Umbilical cord (tissue), 2 donors: ENCODE data around the gene MINDY2. TPM values are rescaled to one million over a fixed set of nuclear protein-coding genes. Genes with fewer than 3 reads are reported as not detected.
"Not testable (repeated sequence)": the region's sequence is repeated elsewhere in the genome, so short reads cannot be mapped to it uniquely, and the experiment has no call there.

Source experiments
- DNase-seq: peaks from one replicate; pipeline ENCODE4 v3.0.0-alpha.2; 2015; ENCODE audit warnings: low spot score
- total RNA-seq: library from RNA; depleted of rRNA; stranded (reverse); fragments of >200 nt; gene quantifications from one replicate; pipeline ENCODE4 v1.2.3, GENCODE V29; 2014; ENCODE audit warnings: low replicate concordance; ENCODE audit not compliant: insufficient read depth

Gene MINDY2
- total RNA-seq, 1 donor from 2014 or later = 48.9 TPM

- DNase-seq = no peak
These were observed 59.5 kb downstream of the MINDY2 start for GRCh38 chr15:58830556-58830955.

- peak; percentile 5 for DNase-seq
These were observed 62.8 kb downstream of the MINDY2 start for GRCh38 chr15:58833681-58834426.

DNA sequence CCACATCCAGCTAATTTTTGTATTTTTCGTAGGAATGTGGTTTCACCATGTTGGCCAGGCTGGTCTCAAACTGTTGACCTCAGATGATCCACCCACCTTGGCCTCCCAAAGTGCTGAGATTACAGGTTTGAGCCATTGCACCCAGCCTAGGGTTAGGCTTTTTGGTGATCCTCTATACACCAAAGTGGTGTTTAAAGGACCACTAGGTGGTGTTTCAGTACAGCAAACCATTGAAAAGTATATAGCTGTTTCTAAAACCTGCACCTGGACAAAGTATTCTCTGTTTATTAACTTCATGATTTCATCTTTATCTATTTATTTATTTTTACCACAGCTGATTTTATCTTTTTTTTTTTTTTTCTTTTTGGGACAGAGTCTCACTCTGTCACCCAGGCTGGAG is 68.4 kb downstream of the MINDY2 start:
- no peak for DNase-seq

DNA sequence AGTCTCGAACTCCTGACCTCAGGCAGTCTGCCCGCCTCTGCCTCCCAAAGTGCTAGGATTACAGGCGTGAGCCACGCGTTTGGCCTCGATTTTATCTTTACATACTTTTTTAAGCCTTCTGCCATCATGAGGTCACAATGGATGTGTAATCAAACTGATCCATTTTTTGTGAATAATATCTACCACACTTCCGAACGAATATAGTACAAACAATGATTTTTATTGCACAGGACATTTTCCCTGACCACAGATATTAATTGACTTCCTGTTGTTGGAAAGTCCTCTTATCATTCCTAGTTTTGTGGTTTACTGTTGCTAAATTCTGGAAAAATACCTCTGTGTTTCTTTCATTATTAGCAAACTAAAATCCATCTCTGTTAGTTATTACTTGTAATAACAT is 68.9 kb downstream of the MINDY2 start:
- no peak for DNase-seq

DNA sequence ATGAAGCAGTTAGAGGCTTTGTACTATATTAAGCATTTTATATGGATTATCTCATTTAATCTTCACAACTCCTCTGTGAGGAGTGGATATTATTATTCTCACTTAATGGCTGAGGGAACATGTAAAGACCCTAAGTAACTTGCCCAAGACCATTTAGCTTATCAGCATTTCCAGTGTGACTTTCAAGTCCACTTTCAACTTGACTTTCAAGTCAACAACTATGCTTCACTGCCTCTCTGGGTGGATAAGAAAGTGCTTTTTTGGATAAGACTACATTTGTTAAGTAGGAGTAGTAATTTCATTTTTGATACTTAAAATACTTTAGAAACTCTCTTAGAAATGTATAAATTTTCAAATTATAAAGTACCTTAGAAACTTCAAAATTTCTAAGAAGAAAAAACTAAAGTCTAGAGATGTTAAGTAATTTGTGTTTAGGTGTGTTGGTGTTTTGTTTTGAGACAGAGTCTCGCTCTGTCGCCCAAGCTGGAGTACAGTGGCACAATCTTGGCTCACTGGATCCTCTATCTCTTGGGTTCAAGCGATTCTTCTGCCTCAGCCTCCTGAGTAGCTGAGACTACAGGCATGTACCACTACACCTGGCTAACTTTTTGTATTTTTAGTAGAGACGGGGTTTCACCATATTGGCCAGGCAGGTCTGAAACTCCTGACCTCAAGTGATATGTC is 71.8 kb downstream of the MINDY2 start:
- DNase-seq = no peak

DNA sequence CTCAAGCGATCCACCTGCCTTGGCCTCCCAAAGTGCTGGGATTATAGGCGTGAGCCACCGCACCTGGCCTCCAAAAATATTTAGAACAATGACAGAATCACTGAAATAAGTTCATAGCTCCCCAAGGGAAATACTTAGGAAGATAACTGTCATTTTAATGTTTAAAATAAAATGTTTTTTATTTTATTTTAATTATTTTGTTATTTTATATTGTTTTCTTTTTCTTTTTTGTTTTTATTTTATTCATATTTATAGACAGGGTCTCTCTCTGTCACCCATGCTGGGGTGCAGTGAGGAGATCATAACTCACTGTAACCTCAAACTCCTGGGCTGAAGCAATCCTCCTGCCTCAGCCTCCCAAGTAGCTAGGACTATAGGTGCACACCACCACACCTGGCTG is 80.1 kb downstream of the MINDY2 start:
- DNase-seq = not testable (repeated sequence)

DNA sequence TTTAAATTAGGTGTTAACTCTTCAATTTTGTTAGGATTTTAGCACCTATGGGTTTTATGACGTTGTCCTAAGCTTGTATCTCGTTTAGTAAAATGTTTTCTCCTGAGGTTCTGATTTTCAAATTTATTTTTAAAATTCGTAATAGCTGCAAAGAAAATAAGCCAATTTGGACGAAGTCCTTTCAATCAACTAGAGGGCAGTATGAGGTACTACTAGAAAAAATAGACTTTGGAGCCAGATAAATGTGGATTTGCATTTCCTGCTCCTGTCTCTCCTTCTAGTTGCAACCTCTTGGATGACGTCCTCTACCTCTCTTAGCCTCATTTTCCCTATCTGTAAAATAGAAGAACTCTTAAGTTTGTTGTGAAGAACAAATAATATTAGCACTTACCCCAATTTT is 81.2 kb downstream of the MINDY2 start:
- DNase-seq = peak; percentile 5

- DNase-seq = no peak
These were observed 83.5 kb downstream of the MINDY2 start for GRCh38 chr15:58854593-58854992.

DNA sequence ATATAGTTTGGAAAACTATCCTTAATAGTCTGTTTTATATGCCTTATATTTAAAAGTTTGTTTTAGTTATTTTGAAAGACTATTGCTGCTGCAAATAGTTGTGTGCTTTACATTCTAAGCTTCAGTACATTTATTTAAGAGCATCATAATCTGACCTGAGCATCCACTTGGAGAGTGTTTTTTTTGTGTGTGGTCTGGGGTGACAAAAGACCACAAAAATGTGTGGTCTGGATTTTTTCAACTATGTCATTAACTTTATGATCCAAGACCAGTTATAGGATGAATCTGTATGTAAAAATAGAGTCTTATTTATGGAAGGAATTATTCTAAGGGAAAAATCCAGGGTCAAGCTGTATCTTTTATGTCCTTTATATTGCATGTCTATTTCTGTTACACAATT is 85.0 kb downstream of the MINDY2 start:
- DNase-seq = peak; percentile 48

GRCh38 chr15:58856621-58857020 is 85.5 kb downstream of the MINDY2 start:
- DNase-seq = not testable (repeated sequence)

DNA sequence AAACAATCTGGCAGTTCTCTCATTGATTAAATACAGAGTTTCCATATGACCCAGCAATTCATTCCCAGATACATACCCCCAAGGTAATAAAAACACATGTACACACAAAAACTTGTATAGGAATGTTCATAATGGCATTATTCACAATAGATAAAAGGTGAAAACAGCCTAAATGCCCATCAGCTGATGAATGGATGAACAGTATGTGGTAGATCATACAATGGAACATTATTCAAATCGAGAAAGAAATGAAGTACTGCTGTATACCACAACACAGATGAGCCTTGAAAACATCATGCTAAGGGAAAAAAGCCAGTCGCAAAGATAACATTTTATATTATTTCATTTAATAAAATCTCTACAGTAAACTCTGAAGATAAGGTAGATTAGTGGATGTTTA is 91.2 kb downstream of the MINDY2 start:
- DNase-seq = no peak

GRCh38 chr15:58864602-58865424 is 93.7 kb downstream of the MINDY2 start:
- DNase-seq = peak; percentile 74

GRCh38 chr15:58865425-58865880 is 94.4 kb downstream of the MINDY2 start:
- no peak for DNase-seq

DNA sequence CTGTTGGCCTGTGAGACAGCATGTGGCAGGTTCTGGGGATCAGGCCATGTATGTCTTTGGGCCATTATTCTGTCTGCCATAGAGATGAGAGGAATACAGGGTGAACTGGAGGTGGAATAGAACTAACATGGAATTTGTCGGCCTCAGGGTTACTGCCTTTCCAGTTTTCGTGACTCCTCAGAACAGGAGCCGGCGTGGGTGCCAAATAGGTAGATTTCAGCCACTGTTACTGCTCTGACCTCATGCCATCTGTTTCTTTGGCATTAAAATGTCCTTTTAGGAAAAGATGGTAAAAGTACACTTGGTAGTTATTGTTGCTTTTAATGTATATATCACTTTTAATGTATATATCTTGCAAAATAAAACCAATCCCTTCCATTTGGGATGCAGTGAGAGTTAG is 96.8 kb downstream of the MINDY2 start:
- no peak for DNase-seq

GRCh38 chr15:58870451-58870850 is 99.3 kb downstream of the MINDY2 start:
- DNase-seq = no peak

GRCh38 chr15:58873267-58873666 is 102.2 kb downstream of the MINDY2 start:
- DNase-seq = no peak

DNA sequence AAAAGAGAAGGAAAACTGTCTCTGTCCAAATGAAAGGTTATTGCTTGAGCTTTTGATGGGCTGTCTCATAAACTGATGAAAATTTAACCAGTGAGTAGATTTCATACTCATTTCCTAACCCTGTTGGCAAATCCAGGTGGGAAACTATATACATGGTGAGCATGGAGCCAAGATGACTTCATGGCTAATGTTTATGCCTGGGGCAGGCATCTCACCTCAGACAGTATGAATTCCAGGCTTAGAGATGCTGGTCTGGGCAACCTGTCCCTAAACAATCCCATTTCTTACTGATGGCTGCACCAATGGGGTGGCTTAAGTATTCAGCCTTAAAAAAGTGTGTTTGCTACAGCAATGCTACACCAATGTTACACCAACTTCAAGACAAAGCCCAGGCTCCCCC is 104.2 kb downstream of the MINDY2 start:
- no peak for DNase-seq

DNA sequence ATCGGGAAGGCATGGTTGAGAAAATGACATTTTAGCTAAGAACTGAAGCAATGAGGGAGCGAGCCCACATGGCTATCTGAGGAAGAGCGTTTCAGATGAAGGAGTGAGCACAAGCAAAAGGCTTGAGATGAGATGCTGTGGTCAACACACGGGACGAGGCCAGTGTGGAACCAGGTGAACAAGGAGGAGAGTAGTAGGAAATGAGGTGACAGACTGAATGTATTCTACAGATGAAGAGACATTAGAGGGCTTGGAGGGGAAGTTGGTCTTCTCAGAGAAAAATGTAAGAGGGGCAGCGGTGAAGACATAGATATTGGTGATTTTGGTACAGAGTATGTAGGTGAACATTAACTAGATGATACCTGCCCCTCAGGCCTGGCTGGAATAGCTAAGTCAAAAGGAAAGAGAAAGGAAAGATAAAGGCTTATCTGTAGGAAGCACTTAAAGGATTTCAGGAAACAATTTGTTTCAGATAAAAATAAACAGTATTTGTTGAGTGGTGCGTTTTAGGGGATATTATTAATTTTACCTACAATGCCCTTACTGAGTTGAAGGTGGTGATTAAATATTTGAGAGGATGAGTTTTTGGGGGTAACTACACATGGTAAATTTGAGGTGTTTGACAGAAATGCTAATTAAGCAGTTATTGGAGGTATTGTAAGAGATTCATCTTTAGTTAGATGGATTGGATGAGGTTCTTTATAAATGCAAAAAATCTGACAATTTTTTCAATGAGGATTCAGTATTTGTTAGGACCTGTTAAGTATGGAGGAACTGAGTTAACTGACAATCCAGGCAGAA is 105.4 kb downstream of the MINDY2 start:
- no peak for DNase-seq

GRCh38 chr15:58877999-58878825 is 107.1 kb downstream of the MINDY2 start:
- DNase-seq = no peak

- DNase-seq = no peak
These were observed 109.2 kb downstream of the MINDY2 start for GRCh38 chr15:58880320-58880719.

DNA sequence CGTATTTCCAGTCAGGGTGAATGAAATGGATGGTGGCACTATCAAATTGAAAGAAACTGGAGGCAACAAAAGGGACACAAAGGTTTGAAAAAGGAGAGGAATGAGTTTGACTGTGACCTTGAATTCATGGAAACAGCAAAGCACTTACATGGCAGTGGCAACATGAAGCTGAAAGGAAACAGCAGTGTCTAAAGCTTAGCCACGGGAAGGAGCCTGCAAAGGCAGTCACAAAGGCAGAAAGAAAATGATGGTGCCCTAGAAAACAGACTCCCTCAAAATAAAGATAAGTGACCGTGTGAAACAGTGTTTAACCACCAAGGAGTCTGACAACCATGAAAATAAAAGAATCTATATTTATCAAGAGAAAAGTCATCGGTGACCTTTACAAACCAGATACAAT is 111.1 kb downstream of the MINDY2 start:
- no peak for DNase-seq
